Activated T-cell treated with anti-CD3 and anti-CD28 coated beads for 4 hours (primary cell): Measurements from ENCODE around the gene TACR2.

Experiments used
- DNase-seq: peaks from one replicate; pipeline ENCODE4 v3.0.0-alpha.2; 2020

Gene TACR2

GRCh38 chr10:69418052-69418752, 1.5 kb upstream of the TACR2 start:
- no peak for DNase-seq

- DNase-seq = no peak
These were observed 824 bp upstream of the TACR2 start for GRCh38 chr10:69417542-69417941.

- no peak for DNase-seq
These were observed 767 bp downstream of the TACR2 start for GRCh38 chr10:69415951-69416350.

GRCh38 chr10:69415049-69415448, 1.7 kb downstream of the TACR2 start:
- no peak for DNase-seq

- DNase-seq = no peak
These were observed 2.4 kb downstream of the TACR2 start for GRCh38 chr10:69414036-69415018.

GRCh38 chr10:69413221-69413865, 3.4 kb downstream of the TACR2 start:
- no peak for DNase-seq

GRCh38 chr10:69412232-69412790, 4.4 kb downstream of the TACR2 start:
- DNase-seq = no peak

- DNase-seq = no peak
These were observed 5.2 kb downstream of the TACR2 start for GRCh38 chr10:69411476-69411875.

- no peak for DNase-seq
These were observed 6.2 kb downstream of the TACR2 start for GRCh38 chr10:69410487-69410886.

- no peak for DNase-seq
These were observed 6.8 kb downstream of the TACR2 start for GRCh38 chr10:69409968-69410367.

GRCh38 chr10:69409176-69409495, 7.6 kb downstream of the TACR2 start:
- DNase-seq = no peak

- DNase-seq = peak; percentile 81
These were observed 8.2 kb downstream of the TACR2 start for GRCh38 chr10:69408318-69409175.

- no peak for DNase-seq
These were observed 9.0 kb downstream of the TACR2 start for GRCh38 chr10:69407621-69408301.

GRCh38 chr10:69406816-69407580, 9.7 kb downstream of the TACR2 start:
- DNase-seq = no peak

GRCh38 chr10:69406302-69406811, 10.4 kb downstream of the TACR2 start:
- no peak for DNase-seq

GRCh38 chr10:69405221-69405620, 11.5 kb downstream of the TACR2 start:
- no peak for DNase-seq

- no peak for DNase-seq
These were observed 11.9 kb downstream of the TACR2 start for GRCh38 chr10:69404786-69405185.

GRCh38 chr10:69403519-69403918, 13.2 kb downstream of the TACR2 start:
- DNase-seq = no peak

GRCh38 chr10:69403066-69403465, 13.7 kb downstream of the TACR2 start:
- no peak for DNase-seq

- no peak for DNase-seq
These were observed 14.3 kb downstream of the TACR2 start for GRCh38 chr10:69402386-69402785.

- DNase-seq = no peak
These were observed 15.3 kb downstream of the TACR2 start for GRCh38 chr10:69401416-69401815.
